WERI-Rb-1 (cell line): ENCODE measurements around the gene ITSN1.

Experiments used
- DNase-seq: peaks from one replicate; pipeline ENCODE4 v3.0.0-alpha.2; 2020
- H3K27ac ChIP-seq: fragments of 250-450 bp; sonication (Bioruptor Pico); 2 replicates; pipeline ENCODE4 v1.5.1; 2020; ENCODE audit warnings: mild to moderate bottlenecking, moderate library complexity
- H3K27me3 ChIP-seq: fragments of 250-450 bp; sonication (Bioruptor Pico); 2 replicates; pipeline ENCODE4 v1.5.1; 2021; ENCODE audit warnings: mild to moderate bottlenecking, low read depth, moderate library complexity; ENCODE audit not compliant: insufficient read depth, severe bottlenecking
- H3K36me3 ChIP-seq: fragments of 250-450 bp; sonication (Bioruptor Pico); 2 replicates; pipeline ENCODE4 v1.5.1; 2020; ENCODE audit warnings: mild to moderate bottlenecking, moderate library complexity
- H3K4me3 ChIP-seq: 2 replicates; pipeline ENCODE4 v1.5.1; 2011; ENCODE audit warnings: low read depth, mild to moderate bottlenecking, control low read depth, low read length
- H3K9me3 ChIP-seq: fragments of 250-450 bp; sonication (Bioruptor Pico); 2 replicates; pipeline ENCODE4 v1.5.1; 2021; ENCODE audit warnings: mild to moderate bottlenecking, moderate library complexity; ENCODE audit not compliant: severe bottlenecking
- TF ChIP-seq, protein P1 (sequence below): IDR thresholded peaks from 2 replicates; pipeline ENCODE4 v1.5.1; 2011; ENCODE audit warnings: low read depth, mild to moderate bottlenecking, control low read depth, inconsistent platforms, low read length

ITSN1 gene

DNA sequence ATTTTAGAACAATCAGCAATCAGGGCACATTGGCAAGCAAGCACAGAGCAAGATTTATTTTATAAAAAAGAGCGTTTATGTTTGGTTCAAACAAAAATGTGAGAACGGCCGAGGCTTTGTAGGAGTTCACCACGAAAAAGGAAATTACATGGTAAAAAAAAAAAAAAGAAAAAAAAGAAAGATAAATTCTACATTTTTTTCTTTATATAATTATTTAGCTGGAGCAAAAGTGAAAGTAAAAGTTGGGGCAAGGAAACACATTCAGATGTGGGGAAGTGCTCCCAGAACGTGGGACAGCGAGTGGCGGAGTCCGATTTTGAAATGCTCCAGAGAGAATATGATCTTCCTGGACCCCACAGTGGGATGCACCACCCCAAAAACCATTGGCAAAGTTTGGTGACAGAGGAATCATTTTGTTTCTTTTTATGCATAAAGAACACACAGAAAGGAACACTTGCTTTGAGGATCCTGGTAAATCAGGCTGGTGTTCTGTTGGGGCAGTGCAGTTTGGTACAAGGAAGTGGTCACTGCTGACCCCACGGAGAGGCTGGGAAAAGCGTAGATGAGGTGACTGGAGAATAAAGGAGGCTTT is 289.6 kb downstream of the ITSN1 start:
- H3K9me3 ChIP-seq = no peaks in the 10 kb centered on the region
- no peak for DNase-seq
- no peaks in the 10 kb centered on the region for H3K36me3 ChIP-seq
- peaks cover 58% of the 10 kb centered on the region for H3K27me3 ChIP-seq
- no peak overlapping the region for H3K27ac ChIP-seq
- H3K4me3 ChIP-seq = no peak overlapping the region
- TF ChIP-seq, protein P1, sequence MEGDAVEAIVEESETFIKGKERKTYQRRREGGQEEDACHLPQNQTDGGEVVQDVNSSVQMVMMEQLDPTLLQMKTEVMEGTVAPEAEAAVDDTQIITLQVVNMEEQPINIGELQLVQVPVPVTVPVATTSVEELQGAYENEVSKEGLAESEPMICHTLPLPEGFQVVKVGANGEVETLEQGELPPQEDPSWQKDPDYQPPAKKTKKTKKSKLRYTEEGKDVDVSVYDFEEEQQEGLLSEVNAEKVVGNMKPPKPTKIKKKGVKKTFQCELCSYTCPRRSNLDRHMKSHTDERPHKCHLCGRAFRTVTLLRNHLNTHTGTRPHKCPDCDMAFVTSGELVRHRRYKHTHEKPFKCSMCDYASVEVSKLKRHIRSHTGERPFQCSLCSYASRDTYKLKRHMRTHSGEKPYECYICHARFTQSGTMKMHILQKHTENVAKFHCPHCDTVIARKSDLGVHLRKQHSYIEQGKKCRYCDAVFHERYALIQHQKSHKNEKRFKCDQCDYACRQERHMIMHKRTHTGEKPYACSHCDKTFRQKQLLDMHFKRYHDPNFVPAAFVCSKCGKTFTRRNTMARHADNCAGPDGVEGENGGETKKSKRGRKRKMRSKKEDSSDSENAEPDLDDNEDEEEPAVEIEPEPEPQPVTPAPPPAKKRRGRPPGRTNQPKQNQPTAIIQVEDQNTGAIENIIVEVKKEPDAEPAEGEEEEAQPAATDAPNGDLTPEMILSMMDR = no peak

DNA sequence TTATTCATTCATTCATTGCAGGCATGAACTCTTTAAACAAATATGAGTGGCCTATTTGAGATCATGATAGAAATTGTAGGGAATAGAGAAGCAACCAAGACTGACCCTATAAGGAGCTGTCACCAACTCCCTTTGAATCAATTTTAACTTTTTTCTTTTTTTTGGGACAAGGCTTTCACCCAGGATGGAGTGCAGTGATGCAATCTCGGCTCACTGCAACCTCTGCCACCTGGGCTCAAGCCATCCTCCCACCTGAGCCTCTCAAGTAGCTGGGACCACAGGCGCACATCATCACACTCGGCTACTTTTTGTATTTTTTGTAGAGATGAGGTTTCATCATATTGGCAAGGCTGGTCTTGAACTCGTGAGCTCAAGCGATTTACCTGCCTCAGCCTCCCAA is 290.4 kb downstream of the ITSN1 start:
- Histone ChIP-seq H3K36me3 (no peaks in the 10 kb centered on the region), H3K27ac (no peak overlapping the region), H3K9me3 (no peaks in the 10 kb centered on the region), H3K27me3 (peaks cover 67% of the 10 kb centered on the region), H3K4me3 (no peak overlapping the region)
- no peak for DNase-seq
- TF ChIP-seq, protein P1 = no peak

DNA sequence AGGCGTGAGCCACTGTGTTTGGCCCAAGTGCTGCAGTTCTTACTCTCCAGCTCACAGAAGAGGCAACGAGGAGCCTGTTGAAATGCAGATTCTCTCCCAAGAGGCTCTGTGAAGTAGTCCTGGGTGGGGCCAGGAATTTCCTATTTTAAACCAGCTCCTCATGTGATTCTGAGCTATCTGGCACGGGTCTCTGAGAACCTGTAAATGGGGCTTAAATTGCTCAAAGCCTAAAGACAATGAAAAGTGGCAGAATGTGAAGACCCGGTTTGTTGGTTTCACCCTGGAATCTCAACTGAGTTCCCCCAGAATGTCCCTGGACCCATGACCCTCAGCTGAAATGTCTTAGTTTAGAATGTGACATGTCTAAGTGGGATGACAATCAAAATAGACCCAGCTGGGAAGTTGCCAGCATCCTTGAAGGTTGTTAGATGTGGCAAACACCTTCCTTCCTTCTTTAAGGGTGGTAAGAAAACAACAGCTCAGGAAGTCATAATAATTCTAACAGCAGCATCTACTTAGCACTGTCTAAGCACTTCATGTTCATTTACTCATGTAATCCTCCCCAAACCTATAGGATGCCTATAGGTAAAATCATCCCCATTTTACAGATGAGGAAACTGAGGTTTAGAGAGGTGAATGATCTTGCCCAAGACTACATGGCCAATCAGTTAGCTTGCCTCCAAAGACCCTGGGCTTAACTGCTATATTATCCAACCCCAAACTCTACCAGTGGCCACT is 294.2 kb downstream of the ITSN1 start:
- no peak for DNase-seq

DNA sequence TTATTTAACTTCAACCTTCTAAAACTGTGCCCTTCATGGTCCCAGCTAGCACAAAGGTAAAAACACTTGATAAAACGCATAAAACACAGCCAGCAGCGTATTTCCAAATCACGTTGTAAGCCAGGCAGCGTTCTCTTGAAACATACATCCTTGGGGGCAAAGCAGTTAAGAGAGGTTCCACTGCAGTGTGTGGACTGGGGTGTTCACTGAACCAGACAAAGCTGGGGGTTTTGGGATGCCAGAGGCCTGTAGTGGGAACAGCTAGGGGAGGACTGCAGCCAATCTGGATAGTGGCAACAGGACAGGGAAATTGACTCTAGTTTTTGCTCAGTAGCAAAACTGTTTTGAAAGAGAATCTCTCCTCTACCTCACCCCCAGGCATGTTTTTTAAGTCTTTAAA is 294.8 kb downstream of the ITSN1 start:
- peaks cover 5% of the 10 kb centered on the region for H3K9me3 ChIP-seq
- H3K36me3 ChIP-seq = no peaks in the 10 kb centered on the region
- H3K4me3 ChIP-seq = no peak overlapping the region
- H3K27me3 ChIP-seq = peaks cover 94% of the 10 kb centered on the region
- TF ChIP-seq, protein P1 = no peak
- no peak overlapping the region for H3K27ac ChIP-seq
- no peak for DNase-seq

More for the DNA sequence above, 294.2 kb downstream of the ITSN1 start:
- H3K27me3 ChIP-seq = peaks cover 94% of the 10 kb centered on the region
- no peak overlapping the region for H3K27ac ChIP-seq
- H3K9me3 ChIP-seq = peaks cover 5% of the 10 kb centered on the region
- no peaks in the 10 kb centered on the region for H3K36me3 ChIP-seq
- no peak overlapping the region for H3K4me3 ChIP-seq
- TF ChIP-seq, protein P1 = no peak

DNA sequence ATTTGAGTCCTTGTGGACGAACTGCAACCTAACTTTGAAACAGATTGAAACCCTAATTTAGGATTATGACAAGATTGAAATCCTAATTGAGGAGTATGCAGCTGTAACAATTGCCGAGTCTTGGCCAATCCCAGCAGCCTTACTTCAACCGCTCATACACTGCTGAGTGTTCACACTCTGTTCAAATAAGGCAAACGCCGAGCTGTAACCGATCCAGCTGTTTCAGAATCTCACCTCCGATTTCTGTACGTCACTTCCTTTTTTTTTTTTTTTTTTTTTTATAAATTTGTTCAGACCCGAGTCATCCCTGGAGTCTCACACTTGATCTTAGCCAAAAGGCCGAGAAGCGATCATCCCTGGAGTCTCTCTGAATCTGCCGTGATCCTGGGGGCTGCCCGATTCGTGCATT is 295.6 kb downstream of the ITSN1 start:
- Histone ChIP-seq H3K36me3 (no peaks in the 10 kb centered on the region), H3K27ac (no peak overlapping the region), H3K9me3 (peaks cover 5% of the 10 kb centered on the region), H3K27me3 (peaks cover 86% of the 10 kb centered on the region), H3K4me3 (no peak overlapping the region)
- TF ChIP-seq, protein P1 = no peak
- no peak for DNase-seq

DNA sequence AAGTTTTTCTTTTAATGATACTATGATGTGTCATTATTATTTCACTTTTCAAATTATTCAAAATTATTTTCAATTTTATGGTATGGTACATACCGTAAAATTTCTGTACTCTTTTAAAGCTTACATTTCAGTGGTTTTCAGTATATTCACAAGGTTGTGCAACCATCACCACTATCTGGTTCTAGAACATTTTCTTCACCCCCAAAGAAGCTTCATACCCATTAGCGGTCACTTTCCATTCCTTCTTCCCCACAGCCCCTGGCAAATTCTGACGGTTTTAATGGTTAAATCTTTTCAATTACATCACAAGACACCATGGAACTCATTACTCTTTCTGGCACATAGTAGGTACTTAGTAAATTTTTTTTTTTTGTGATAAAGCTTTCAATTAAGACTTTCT is 296.1 kb downstream of the ITSN1 start:
- TF ChIP-seq, protein P1 = no peak
- Histone ChIP-seq H3K4me3 (no peak overlapping the region), H3K27ac (no peak overlapping the region), H3K36me3 (no peaks in the 10 kb centered on the region), H3K9me3 (peaks cover 5% of the 10 kb centered on the region), H3K27me3 (peaks cover 82% of the 10 kb centered on the region)
- no peak for DNase-seq
